Peyer's patch (tissue), 4 donors: ENCODE data around the gene KLRF2.

Source experiments
- POLR2A ChIP-seq, 2 donors: fragments of 450-650 bp; IDR thresholded peaks; one replicate each; pipeline ENCODE4 v1.5.1; 2017; ENCODE audit warnings: antibody characterized with exemption in 2 of 2, mild to moderate bottlenecking in 2 of 2, moderate library complexity in 2 of 2
- TF ChIP-seq, protein P1 (sequence below), 6 experiments: fragments of 450-650 bp in 4 of 6; fragments of 200-600 bp in 2 of 6; sonication (generic) in 1 of 6; IDR thresholded peaks; one replicate each; pipeline ENCODE4 v1.5.1; 2017 to 2019; ENCODE audit warnings: antibody characterized with exemption in 6 of 6, mild to moderate bottlenecking in 3 of 6, moderate library complexity in 1 of 6

GRCh38 chr12:9919443-9919842, 38.2 kb downstream of the KLRF2 start:
- no peak for TF ChIP-seq POLR2A (IDR thresholded peaks at IDR 0.05)
- TF ChIP-seq, protein P1, sequence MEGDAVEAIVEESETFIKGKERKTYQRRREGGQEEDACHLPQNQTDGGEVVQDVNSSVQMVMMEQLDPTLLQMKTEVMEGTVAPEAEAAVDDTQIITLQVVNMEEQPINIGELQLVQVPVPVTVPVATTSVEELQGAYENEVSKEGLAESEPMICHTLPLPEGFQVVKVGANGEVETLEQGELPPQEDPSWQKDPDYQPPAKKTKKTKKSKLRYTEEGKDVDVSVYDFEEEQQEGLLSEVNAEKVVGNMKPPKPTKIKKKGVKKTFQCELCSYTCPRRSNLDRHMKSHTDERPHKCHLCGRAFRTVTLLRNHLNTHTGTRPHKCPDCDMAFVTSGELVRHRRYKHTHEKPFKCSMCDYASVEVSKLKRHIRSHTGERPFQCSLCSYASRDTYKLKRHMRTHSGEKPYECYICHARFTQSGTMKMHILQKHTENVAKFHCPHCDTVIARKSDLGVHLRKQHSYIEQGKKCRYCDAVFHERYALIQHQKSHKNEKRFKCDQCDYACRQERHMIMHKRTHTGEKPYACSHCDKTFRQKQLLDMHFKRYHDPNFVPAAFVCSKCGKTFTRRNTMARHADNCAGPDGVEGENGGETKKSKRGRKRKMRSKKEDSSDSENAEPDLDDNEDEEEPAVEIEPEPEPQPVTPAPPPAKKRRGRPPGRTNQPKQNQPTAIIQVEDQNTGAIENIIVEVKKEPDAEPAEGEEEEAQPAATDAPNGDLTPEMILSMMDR (IDR thresholded peaks at IDR 0.05), result no peak
